Measurements from ENCODE around the gene C2CD4A.

DNA sequence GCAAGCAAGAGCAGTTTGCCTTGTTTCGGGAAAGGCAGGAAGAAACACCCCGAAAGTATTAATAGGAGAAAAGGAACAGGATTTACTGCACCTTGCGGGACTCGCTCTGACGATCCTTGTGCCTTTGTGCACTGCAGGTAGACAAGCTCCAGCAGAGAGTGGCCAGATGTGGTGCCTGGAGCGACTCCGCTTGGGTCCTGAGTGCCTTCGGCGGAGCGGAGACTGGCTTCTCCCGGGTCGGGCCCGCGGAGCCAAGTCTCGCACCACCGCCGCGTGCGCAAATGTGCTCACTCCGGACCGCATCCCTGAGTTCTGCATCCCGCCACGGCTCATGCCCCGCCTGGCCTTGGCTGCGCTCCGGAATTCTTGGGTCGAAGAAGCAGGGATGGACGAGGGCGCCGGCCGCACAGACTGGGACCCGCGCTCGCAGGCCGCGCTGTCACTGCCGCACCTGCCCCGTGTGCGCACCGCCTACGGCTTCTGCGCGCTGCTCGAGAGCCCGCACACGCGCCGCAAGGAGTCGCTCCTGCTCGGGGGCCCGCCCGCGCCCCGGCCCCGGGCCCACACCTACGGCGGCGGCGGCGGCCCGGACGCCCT, 769 bp downstream of the C2CD4A start:
- TF ChIP-seq, protein P1, sequence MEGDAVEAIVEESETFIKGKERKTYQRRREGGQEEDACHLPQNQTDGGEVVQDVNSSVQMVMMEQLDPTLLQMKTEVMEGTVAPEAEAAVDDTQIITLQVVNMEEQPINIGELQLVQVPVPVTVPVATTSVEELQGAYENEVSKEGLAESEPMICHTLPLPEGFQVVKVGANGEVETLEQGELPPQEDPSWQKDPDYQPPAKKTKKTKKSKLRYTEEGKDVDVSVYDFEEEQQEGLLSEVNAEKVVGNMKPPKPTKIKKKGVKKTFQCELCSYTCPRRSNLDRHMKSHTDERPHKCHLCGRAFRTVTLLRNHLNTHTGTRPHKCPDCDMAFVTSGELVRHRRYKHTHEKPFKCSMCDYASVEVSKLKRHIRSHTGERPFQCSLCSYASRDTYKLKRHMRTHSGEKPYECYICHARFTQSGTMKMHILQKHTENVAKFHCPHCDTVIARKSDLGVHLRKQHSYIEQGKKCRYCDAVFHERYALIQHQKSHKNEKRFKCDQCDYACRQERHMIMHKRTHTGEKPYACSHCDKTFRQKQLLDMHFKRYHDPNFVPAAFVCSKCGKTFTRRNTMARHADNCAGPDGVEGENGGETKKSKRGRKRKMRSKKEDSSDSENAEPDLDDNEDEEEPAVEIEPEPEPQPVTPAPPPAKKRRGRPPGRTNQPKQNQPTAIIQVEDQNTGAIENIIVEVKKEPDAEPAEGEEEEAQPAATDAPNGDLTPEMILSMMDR (conservative IDR thresholded peaks at IDR 0.05; ENCODE audit: low read length) = no peak
- no peak for TF ChIP-seq EZH2phosphoT487 (IDR thresholded peaks at IDR 0.05; ENCODE audit: borderline replicate concordance)

All from Loucy (cell line).